SH-SY5Y (cell line): ENCODE measurements around the gene CCDC149.

Experiments used
- GATA2 ChIP-seq: IDR thresholded peaks from 2 replicates; pipeline ENCODE4 v1.6.1; 2011; ENCODE audit warnings: mild to moderate bottlenecking, low read depth, low read length
- GATA3 ChIP-seq: IDR thresholded peaks from 2 replicates; pipeline ENCODE4 v1.6.1; 2011; ENCODE audit warnings: low read depth, mild to moderate bottlenecking, low read length, moderate library complexity

CCDC149 gene

DNA sequence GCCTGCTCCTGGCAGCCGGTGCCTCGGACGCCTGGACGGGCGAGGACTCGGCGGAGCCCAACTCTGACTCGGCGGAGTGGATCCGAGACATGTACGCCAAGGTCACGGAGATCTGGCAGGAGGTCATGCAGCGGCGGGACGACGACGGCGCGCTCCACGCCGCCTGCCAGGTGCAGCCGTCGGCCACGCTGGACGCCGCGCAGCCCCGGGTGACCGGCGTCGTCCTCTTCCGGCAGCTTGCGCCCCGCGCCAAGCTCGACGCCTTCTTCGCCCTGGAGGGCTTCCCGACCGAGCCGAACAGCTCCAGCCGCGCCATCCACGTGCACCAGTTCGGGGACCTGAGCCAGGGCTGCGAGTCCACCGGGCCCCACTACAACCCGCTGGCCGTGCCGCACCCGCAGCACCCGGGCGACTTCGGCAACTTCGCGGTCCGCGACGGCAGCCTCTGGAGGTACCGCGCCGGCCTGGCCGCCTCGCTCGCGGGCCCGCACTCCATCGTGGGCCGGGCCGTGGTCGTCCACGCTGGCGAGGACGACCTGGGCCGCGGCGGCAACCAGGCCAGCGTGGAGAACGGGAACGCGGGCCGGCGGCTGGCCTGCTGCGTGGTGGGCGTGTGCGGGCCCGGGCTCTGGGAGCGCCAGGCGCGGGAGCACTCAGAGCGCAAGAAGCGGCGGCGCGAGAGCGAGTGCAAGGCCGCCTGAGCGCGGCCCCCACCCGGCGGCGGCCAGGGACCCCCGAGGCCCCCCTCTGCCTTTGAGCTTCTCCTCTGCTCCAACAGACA lies 113.1 kb downstream of the CCDC149 start:
- TF ChIP-seq GATA2 = no peak

DNA sequence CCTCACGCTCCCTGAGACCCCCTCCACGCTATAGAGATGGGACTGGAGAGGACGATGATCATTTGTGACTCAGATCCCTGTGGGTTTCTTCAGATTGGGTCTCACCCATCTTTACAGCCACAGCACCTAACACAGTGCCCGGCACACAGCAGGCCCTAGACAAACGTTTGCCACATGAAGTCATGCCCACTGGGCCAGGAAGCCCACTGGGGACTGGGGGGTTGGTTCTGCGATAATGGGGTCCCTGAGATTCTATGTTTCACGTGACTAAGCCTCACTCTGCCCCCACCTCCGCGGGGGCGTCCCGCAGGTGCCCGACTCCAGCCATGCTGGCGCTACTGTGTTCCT lies 113.7 kb downstream of the CCDC149 start:
- TF ChIP-seq GATA3 (no peak), GATA2 (no peak)

DNA sequence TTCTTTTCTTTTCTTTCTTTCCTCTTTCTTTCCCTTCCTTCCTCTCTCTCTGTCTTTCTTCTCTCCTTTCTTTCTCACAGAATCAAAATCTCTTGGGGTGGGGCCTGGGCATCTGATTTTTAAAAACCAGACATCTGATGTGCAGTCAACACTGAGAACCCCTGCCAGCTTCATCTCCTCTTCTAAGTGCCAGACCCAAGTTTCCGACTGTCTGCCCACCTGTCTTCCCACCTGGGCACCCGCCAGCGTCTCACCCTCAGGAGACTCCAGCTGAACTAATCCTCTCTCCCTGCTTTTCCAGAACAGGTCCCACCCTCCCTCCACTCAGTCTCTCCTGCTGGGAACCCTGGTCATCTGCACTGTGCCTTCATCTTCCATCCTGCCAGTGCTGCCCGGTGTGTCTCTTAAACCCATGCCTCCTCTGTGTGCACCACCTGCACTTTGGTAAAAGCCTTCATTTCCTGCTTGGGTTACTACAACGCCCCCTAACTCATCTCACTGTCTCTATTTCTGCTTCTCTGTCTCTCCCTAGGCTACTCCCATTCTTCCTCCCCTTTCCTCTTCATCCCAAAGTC lies 114.7 kb downstream of the CCDC149 start:
- TF ChIP-seq GATA2 = no peak
- no peak for TF ChIP-seq GATA3

DNA sequence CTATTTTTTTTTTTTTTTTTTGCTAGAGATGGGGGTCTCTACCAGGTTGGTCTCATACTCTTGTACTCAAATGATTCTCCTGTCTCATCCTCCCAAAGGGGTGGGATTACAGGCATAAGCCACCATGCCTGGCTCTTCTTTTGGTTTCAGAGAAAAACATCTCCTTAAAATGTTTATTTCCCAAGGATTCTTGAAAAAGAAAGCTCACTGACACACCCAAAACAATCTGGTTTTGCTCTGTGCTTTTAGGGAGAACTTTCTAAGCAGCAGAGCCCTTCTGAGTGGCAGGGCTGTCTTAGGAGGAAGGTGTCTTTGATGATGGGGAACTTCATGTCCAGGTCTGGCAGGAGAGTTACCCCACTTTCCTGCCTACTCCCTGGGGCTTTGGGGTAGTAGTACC lies 116.2 kb downstream of the CCDC149 start:
- TF ChIP-seq GATA3 = no peak
- TF ChIP-seq GATA2 = no peak

DNA sequence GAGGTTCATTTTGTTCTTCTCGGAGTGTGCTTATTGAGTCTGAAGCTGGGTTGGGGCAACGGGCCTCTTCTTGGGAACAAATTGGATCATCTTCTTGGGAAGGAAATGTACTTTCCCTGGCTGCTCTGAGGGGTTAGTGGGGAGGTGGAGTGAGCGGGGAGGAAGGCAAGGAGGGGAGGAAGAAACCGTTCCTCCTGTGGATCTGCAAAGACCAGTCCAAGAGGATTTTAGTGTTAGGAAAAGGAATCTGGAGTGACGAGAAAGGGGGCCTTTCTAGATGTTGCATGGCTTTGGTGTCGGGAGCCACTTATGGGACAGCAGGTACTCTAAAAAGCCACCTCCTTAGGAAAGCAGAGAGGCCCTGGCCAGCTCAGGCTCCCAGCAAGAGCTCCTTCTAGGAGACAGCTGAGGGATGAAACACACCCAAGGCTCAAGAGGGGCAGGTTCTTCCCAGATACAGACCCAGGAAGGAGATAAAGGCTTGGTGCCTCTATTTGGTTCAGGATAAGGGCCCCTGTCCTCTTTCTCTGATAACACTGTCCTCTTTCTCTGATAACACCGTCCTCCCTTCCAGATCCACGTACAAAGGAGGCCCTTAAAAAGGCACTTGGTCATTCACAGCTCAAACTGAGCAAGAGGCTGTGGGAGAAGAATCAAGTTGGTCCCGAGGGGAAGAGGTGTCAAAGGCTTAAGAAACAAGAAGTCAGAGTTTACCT lies 117.0 kb downstream of the CCDC149 start:
- TF ChIP-seq GATA2 (no peak), GATA3 (no peak)

DNA sequence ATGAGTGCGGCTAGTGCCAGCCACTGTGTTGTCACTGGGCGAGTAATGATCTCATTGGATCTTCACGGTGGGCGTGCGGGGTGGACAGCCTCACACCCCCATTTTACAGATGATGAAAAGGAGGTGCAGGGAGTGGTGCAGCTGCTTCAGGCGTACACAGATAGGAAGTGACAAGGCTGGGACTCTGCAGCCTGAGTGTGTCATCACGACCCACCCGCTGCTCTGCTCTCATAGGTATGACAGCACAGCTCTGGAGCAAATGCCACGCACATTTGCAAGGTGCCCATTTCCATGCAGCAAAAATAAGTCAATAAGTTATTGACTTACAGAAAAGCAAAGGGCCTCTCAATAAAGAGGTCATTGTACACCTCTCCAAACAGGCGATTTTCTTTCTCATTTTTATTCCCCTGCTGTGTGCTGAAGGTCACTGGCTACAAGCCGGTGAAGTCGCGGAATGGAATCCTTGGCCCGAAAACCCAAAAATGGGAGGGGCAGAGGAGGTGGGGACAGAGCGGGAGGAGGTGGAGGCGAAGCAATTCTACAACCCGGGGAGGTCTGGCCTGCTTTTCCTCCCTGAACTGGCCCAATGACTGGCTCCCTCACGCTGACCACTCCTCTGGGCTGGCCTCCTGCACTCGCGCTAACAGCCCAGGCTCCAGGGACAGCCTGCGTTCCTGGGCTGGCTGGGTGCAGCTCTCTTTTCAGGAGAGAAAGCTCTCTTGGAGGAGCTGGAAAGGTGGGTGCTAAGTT lies 117.8 kb downstream of the CCDC149 start, which contains the start of gene SOD3:
SOD3 (plus strand) TSS at position 658 of the 750 bp plus-strand sequence. CDS start 3,949 bp downstream, outside the sequence.
- TF ChIP-seq GATA3 (no peak), GATA2 (no peak)

DNA sequence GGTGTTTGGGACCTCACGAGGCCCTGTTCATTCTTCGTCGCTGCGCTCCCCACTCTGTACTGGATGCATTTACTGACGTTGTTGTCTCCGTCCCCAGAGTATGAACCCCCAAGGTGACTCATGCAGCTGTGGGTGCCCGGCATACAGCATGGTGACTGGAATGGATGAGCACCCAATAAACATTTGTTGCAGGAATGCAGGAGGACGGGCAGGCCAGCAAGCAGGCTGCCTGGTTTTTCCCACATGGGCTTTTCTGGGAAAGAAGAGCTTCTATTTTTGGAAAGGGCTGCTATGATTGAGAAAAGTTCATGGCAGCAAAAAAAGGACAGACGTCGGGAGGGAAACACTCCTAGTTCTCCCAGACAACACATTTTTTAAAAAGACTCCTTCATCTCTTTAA lies 118.4 kb downstream of the CCDC149 start:
- TF ChIP-seq GATA3 (no peak), GATA2 (no peak)

DNA sequence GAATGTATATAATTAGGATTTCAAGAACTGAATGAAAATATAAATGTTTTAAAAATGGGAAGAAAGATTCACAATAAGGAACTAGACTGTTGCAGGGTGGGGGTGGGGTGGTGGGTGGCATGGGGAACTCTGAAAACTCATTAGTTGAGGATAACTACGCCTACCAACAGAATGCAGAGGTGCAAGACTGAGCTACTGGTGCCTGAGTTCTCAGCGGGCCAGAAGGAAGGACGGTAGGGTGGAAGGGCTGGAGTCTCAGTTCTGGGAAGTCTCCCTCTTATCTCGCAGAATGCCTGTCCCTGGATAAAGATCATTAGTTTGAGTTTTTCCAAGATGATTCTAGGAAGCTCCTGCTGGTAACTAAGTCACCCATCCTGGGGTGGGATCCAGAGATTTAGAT lies 118.8 kb downstream of the CCDC149 start:
- TF ChIP-seq GATA2 (no peak), GATA3 (no peak)

DNA sequence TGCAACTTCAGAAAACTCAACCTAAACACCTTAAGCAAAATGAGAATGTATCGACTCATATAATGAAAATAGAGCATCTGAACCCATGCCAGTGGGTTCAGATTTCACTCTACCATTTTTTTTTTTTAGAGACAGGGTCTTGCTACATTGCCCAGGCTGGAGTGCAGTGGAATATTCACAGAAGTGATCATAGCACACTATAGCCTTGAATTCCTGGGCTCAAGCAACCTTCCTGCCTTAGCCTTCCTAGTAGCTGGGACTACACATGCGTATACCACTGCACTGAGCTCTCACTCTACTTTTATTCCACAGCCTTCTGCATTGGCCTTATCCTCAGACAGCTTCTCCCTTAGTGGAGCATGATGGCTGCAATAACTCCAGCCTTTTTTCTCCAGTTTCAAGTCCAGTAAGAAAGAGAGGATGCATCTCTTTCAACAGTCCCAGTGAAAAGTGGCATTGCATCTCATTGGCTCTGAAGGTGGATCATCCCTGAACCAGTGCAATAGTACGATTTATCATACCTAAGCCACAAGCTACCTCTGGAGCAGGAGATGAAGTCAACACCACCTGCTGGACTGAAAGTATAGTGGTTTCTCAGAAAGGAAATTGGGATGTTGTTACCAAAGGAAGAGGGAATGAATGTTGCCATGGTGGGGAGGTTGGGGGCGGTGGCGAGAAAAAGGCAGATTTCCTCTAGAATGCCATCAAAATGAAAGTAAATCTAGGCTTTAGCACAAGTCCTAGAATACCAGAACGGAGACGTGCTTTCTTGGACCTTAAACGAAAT lies 119.4 kb downstream of the CCDC149 start:
- no peak for TF ChIP-seq GATA3
- TF ChIP-seq GATA2 = no peak

DNA sequence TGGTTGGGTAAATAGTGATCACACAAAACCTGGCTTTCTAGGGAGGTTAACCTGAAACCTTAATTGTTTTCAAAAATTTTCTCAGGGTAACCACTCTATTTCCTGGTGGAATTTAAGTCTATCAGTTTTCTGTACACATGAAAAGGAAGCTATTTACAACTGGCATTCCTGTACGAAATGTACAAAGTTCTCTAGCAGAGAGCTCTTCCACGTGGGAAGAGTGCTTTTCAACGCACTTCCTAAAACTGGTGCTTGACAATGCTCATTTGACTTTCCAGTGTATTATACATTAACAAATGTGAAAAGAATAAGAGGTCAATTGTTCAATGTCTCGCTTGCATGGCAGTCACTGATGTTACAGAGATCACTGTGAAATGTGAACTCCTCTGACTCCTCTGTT lies 120.3 kb downstream of the CCDC149 start:
- TF ChIP-seq GATA3 (no peak), GATA2 (no peak)

DNA sequence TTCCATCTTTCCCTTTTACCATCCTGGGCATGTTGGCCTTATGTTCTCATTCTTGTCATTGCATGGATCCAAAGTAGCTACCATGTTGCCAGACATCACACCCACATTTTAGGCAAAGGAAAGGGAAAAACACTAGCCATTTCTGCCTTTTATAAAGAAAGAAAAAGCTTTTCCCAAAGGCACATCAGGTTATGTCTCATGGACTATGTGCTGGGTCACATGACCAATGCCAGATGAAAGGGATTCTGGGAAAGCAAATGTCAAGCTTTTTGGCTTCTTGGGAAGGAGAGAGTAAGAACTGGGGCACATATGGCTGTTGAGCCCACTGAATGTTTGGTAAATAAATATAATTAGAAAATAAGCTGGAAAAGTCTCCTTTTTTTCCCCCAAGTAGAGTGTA lies 121.8 kb downstream of the CCDC149 start:
- TF ChIP-seq GATA2 (no peak), GATA3 (no peak)

DNA sequence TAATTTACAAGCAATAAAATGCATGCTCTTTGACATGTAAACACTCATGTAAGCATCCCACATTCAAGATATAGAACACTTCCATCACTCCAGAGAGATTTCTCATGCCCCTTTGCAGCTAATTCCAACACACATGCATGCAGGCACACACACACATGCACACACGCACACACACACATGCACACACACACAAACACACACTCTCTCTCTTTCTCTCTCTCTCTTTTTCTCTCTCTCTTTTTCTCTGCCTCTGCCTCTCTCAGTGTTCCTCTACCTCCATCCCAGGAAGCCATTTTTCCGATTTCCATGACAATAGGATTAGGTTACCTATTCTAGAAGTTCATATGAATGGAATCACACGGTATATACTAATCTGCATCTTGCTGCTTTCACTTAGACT lies 129.3 kb downstream of the CCDC149 start:
- TF ChIP-seq GATA3 (no peak), GATA2 (no peak)

DNA sequence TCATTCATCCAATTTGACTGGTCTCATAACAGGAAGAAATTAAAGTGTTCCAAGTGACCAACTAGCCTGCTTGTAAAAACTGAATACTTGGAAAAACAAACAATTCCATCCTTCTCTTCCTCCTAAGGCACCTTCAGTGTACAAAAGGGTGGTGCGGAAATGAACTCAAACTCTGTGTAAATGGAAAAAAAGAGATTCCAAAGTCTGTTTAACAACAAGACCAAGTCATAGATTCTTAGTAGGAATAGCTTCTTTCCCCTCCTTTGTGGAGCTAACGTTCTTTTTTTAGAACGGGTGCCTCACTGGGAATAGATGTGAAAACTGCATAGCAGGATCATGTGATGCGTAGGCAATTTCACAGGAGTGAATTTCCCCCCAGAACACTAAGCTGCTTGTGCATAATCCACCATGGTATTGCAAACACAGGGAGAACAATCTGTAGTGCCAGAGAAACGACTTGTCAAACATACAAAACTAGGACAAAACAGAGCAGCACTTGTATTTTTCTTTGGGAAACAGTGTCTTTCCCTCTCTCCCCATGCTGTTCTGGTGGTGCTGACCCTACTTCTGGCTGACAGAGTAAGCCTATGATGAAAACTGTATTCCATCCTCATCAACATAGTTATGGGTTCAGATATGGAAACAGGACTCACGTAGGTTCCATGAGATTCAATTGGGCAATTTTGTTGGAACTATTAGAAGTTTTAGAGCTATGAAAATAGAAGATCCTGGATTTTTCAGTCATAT lies 130.7 kb downstream of the CCDC149 start:
- TF ChIP-seq GATA3 (no peak), GATA2 (no peak)
